ENCODE results near the gene MT1G.

DNA sequence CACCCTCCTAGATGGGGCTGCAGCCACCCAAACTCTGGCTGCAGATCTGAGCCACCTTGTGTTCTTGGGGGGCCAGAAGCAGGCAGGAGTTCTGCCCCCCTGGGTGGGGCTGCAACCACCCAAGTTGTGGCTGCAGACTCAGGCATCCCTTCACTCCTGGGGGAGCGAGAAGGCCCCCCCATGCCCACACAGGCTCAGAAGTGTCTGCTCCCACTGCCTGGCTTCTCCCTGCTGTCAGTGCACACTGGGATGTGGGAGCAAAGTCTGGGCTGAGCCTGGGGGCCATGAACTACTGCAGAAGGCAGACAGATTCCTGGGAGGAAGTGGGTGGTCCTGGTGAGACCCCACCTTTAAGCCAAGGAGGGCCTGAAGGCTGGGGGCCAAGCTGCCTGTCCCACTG lies 27.4 kb upstream of the MT1G start:
- TF ChIP-seq, protein P1, sequence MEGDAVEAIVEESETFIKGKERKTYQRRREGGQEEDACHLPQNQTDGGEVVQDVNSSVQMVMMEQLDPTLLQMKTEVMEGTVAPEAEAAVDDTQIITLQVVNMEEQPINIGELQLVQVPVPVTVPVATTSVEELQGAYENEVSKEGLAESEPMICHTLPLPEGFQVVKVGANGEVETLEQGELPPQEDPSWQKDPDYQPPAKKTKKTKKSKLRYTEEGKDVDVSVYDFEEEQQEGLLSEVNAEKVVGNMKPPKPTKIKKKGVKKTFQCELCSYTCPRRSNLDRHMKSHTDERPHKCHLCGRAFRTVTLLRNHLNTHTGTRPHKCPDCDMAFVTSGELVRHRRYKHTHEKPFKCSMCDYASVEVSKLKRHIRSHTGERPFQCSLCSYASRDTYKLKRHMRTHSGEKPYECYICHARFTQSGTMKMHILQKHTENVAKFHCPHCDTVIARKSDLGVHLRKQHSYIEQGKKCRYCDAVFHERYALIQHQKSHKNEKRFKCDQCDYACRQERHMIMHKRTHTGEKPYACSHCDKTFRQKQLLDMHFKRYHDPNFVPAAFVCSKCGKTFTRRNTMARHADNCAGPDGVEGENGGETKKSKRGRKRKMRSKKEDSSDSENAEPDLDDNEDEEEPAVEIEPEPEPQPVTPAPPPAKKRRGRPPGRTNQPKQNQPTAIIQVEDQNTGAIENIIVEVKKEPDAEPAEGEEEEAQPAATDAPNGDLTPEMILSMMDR (conservative IDR thresholded peaks at IDR 0.05; ENCODE audit: low read length), result no peak
- TF ChIP-seq EZH2phosphoT487 (IDR thresholded peaks at IDR 0.05; ENCODE audit: borderline replicate concordance), result no peak

Measured in Loucy (cell line).